Activated CD8-positive, alpha-beta memory T cell treated with anti-CD3 and anti-CD28 coated beads, Interleukin-2, amount 50 U/mL, for 1 hour (primary cell): ENCODE data around the gene CPSF2.
"Not testable (repeated sequence)": the region's sequence is repeated elsewhere in the genome, so short reads cannot be mapped to it uniquely, and the experiment has no call there.

Source experiments
- DNase-seq: peaks from one replicate; pipeline ENCODE4 v3.0.0-alpha.2; 2020; ENCODE audit errors: extremely low read depth

The CPSF2 gene

DNA sequence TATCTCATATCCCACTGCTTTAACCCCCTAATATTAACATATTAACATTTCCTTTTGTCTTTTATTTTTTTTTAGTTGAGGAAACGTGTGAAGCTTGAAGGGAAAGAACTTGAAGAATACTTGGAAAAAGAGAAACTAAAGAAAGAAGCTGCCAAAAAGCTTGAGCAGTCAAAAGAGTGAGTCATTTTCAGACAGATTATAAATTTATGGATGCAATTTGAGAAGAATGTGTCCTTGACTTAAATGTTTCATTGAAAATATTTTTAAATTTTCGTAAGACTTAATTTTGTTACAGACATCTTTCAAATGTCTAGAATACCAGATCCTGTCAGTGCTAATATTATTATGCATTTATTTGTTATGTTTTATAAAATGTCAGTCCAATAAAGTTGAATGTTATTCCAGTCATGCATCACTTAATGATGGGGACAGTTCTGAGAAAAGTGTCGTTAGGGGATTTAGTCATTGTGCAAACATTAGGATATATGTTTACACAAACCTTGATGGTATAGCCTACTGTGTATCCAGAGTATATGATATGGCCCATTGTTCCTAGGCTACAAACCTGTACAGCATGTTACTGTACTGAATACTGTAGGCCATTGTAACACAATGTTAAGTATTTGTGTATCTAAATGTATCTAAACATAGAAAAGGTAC, 32.6 kb downstream of the CPSF2 start:
- DNase-seq: no peak

DNA sequence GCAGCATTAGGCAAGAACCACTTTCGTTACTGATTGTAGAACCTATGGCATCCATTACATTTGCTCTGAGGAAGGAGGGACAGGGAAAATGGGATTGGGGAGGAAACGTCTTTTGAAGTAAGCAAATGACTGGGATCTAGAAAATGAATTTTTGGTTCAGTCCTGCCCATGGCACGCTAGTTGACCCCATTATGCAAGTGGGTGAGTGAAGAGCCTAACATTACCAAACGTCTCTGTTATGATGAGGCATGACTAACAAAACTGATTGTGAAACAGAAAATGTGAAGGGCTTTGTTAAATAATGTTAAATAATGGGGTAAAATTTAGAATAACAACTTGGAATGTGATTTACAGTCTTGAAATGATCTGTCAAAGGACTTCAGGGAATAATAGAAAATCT, 38.9 kb downstream of the CPSF2 start:
- no peak for DNase-seq

DNA sequence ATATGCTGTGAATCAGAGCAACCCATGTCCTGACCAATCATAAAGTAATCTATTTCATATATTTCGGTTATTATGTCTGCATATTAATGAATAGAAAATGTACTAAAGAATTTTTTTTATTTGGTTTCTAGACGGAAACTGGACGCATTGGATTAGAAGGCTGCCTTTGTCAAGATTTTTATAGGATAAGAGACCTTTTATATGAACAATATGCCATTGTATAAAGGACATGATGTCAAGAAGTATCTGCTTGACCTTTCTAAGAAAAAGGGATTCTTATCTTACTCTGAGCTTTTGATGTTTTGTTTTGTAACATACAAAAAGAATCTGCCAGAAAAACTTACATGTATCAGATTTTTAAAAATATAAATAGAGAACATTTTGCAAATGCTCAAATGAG, 39.8 kb downstream of the CPSF2 start:
- no peak for DNase-seq

DNA sequence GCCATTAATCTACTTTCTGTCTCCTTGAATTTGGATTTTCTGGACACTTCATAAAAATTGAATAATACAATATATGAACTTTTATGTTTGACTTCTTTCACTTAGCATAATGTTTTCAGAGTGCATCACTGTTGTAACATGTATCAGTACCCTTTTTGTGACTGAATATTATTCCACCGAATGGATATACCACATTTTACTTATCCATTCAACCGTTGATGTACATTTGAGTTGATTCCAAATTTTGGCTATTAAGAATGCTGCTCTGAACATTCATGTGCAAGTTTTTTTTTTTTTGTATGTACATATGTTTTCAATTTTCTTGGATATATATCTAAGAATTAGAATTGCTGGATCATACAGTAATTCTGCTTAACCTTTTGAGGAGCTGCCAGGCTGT, 43.2 kb downstream of the CPSF2 start:
- no peak for DNase-seq

DNA sequence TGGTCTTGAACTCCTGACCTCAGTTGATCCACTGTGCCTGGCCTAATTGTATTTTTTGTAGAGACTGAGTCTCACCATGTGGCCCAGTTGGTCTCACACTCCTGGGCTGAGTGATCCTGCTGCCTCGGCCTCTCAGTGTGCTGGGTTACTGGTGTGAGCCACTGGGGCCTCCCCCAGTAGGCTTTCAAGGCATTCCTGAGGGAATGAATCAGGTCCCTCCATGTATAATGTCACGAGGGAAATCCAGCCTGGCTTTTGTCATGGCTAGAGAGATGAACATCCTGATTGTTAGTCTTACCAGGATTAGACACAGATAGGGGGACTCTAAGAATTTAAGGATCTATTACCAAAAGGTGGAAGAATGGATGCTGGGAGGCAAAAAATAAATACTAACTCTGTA, 51.9 kb downstream of the CPSF2 start:
- no peak for DNase-seq

DNA sequence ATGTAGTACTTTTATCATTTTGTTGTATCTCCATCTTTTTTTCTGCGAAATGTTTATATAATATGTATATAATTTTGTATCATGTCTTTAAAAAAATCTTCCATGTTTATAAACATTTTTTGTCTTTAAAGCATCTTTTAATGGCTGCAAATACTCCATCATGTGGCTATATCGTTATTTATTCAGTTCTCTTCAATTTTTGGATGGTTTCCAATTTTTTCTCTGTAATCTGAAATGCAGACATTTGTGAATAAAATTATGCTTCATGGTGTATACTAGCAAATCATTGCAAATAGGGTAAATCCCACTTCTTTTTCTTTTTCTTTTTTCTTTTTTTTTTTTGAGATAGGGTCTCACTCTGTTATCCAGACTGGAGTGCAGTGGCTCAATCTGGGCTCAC, 54.0 kb downstream of the CPSF2 start:
- no peak for DNase-seq

DNA sequence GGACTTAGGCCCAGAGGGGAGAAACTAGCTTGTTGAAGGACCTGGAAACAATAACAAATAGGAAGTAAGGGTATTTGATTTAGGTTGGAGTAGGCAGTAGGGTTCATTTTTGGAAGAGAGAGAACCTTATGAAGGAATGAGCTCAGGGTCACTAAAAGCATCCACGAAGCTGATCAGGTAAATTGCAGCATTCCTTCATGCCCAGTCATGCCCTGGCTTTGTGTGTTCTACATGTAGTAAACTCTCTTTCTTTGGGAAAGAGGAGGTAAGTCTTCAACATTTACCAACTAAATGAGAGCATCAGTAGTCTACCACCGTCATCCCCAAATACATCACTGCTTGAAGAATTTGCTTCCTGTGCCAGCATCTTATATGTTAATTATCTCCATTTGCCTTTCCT, 54.7 kb downstream of the CPSF2 start:
- DNase-seq: no peak

DNA sequence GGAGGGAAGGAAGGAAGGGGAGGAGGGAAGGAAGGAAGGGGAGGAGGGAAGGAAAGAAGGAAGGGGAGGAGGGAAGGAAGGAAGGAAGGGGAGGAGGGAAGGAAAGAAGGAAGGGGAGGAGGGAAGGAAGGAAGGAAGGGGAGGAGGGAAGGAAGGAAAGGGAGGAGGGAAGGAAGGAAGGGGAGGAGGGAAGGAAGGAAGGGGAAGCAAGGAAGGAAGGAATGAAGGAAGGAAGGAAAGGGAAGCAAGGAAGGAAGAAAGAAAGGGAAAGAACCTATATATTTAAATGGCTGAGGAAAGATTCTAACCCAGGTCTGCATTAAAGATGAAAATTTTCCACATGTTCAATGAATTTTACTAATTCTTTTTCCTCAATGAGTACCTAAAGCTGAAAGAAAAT, 57.4 kb downstream of the CPSF2 start:
- not testable (repeated sequence) for DNase-seq

DNA sequence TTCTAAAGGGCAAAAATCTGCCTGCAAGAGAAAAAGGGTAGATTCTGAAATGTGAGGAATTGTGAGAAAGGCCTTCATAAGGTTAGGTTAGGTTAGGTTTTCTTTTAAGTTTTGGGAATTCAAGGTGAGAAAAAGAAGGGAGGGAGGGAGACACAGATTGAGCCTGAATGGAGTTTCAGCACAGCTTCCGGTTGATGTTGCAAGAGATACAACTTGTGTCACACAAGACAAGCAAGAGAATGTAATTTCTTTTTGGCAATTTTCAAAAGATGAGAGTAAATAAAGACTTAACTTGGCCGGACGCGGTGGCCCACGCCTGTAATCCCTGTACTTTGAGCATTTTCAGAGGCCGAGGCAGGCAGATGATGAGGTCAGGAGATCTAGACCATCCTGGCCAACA, 63.8 kb downstream of the CPSF2 start:
- DNase-seq: no peak

DNA sequence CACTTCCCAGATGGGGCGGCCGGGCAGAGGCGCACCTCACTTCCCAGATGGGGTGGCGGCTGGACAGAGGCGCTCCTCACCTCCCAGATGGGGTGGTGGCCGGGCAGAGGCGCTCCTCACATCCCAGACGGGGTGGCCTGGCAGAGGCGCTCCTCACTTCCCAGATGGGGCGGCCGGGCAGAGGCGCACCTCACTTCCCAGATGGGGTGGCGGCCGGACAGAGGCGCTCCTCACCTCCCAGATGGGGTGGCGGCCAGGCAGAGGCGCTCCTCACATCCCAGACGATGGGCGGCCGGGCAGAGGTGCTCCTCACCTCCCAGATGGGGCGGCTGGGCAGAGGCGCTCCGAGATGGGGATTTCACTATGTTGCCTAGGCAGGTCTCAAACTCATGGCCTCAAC, 65.8 kb downstream of the CPSF2 start:
- DNase-seq: not testable (repeated sequence)

DNA sequence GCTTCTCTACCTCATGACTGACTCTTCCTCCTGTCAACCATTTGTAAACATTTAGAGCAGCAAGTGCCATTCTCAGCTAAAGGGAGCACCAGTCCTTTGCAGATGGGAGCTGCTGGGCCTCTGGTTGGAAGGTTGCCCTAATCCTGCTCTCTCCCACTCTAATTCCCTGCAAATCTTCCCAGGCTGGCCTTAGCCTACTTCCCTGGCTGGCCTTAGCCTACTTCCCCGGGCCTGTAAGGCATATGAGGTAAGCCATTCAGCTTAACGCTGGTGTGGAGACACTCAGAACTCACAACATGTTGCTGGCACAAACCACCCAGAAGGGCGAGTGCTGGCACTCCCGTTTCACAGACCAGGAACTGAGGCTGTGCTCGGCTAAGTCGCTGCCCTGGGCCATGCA, 69.0 kb downstream of the CPSF2 start:
- no peak for DNase-seq

DNA sequence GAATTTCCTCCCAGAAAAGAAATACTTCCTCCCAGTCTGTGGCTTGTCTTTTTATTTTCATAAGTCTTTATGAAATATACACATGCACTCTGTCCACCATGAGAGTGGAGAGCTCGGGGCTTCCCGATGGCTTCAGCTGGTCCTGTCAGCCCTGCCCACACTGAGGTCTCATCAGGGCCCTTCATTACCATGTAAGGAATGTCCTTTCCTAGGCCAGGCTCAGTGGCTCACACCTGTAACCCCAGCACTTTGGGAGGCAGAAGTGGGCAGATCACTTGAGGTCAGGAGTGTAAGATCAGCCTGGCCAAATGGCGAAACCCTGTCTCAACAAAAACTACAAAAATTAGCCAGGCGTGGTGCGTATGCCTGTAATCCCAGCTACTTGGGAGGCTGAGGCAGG, 77.0 kb downstream of the CPSF2 start:
- no peak for DNase-seq

DNA sequence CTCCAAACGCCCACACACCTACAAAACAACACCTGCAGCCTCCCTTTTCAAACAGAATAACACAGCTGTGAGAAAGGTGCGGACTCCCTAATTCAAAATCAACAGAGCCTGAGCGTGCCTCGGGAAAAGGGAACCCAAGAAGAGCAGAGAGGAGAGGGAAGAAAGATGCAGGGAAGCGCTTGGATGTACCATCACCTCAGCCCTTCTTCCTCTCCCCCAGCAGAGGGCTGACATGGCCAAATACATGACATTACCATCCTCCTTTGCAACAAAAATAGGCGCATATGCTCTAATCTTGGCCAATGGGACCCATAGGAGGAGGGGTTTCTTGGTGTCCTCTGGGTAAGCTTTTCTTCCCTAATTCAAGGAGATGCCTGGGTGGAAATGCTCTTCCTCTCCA, 78.0 kb downstream of the CPSF2 start:
- no peak for DNase-seq

DNA sequence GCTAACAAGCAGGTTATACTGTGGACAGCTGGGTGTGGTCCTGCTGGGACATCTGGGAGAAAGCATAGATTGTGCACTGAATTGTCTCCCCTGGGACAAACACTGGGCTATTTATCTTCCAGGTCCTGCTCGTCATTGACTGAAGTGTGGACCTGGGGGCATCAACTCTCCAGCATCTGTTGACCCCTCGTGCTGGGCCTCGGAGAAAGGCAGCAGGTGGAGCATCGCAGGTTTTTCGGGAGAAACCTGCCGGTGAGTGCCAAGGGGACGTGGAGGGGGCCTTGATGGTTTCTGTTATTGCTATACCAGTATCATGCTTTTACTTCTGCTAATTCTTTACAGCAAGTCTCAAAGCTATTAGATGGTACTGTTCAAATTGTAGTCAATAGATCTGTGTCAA, 81.3 kb downstream of the CPSF2 start:
- no peak for DNase-seq

DNA sequence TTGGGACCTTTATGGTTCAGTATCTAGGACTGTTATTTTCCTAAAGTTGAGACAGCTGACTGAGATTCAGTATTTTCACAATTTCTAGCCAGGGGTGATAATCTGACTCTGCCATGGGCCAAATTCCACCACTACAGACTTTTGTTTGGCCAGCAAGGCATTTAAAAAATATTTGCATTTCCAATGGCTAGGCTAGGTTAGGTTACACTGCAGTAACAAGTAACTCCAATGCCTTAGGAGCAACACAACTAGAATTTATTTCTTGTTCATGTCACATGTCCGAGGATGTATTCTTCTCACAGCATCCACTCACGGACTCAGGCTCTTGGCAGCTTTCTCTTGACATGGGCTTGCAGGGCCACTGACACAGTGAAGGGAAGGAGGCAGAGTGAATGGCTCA, 83.0 kb downstream of the CPSF2 start:
- no peak for DNase-seq

DNA sequence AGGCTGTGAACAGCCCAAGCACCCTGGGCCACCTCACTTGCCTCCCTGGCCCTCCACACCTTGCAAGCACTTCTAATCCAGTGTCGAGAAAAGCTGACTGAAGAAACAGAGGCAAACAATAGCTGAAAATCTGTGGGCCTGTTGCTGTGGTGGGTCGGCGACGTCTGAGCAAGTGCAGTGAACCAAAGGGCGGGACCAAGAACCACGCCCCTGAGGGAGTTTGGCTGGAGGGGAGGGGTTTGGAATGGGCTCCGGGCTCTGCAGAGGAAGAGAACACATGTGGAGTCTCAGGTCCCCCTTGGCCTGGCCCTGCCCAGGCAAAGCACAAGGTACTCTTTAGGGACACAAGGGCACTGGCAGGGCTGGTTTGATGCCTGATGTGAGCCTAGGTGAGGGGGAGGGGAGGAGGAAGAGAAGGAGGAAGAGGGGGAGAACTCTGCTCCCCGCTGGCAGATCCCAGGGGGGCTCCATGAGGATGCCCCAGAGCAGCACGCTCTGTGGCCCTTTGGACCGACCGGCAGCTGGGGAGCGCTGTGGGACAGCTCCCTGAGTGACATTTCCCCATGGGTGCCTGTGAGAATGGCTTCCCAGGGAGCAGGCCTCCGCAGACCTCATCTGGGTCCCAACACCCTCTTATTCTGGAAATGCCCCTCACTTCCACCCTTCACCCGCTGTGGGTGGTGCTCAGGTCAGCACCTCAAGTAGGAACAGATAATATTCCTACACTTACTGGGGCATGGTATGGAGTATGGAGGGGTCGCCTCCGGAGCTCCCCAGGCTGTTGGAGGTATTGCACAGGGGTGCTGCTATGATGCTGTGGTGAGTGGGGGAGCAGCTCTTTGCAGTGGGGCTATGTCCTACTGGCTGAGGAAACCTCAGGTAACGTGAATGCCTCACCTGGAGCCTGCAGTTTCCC, 85.5 kb downstream of the CPSF2 start:
- DNase-seq: no peak

DNA sequence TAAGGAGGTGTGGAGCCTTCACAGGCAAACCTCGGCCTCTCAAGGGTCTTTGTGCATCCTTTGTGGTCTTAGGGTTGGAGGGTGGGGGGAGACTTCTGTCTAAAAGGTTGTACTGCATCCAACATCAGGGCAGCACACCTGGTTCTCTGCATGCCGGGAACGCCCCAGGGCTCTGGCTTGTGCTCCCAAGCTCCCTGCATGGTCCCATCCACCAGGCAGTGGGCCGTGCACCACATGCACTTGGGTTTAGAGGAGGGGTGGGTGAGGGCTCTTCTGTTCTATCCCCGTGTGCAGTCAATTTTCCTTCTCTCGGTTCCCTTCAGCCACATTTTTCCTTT, 86.1 kb downstream of the CPSF2 start:
- no peak for DNase-seq

DNA sequence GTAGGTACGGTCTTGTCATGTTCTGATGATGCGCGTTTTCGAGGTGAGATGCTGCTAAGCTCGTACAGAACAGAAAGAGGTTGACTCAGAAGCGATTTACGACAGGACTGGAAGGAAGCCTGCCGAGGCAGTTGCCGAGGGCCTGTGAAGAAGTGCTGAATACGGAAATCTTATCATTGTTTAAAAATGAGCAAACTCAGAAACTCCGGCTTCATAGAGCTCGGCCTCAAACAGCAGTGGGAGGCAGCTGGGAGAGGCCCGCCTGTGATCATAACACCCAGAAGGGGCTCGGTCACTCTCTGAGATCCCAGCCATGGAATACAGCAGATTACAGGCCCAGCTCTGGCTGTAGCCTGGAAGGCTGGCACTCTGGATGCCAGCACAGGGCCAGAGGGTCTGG, 87.4 kb downstream of the CPSF2 start:
- DNase-seq: no peak

DNA sequence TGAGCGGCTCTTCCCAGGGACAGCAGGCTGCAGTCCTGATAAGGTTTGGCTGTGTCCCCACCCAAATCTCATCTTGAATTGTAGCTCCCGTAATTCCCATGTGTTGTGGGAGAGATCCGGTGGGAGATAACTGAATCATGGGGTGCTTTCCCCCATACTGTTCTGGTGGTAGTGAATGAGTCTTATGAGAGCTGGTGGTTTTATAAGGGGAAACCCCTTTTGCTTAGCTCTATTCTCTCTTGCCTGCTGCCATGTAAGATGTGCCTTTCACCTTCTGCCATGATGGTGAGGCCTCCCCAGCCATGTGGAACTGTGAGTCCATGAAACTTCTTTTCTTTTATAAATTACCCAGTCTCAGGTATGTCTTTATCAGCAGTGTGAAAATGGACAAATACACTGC, 91.4 kb downstream of the CPSF2 start:
- DNase-seq: not testable (repeated sequence)

DNA sequence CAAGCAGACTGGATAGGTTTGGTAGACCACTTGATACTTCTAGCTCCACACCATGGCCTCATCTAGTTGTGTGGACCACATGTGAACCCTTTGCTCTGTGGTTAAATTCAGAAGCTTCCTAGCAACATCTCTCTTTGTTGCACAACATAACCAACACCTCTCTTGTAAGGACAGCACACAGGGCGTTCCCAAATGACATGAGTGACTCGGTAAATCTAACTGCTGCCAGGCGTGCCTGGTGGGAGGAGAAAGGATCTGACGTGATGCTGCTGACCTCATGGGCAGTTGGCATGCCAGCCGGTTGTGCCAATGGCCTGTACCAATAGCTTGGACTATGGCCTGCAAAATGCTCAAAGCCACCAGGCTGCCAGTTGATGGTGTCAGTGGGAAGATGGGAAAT, 93.8 kb downstream of the CPSF2 start:
- no peak for DNase-seq

DNA sequence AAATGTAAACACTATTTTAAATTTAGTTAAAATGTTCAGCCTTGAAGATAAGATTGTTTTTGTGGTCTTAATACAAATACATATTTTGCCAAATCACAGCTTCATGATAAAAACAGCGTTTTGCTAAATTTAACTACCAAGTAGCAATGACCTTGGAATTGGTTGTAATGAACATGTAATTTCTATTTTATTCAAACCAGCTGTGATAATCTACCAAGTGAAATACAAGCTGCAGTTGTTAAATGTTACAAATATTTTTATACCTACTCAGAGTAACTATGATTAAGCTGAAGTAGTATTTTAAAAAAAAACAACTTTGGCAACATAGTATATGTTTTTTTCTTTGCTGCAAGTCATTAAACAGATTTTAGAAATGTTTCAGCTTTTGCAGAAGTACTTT, 96.2 kb downstream of the CPSF2 start:
- no peak for DNase-seq
